Common myeloid progenitor, CD34-positive (primary cell): ENCODE measurements around the gene BBS7.

Experiments used
- CTCF ChIA-PET: fragments of 350-600 bp; sonication (Branson Sonifier 250); formaldehyde crosslinking; loops from one replicate; lab custom pipeline; 2021; ENCODE audit warnings: antibody characterized with exemption; lab: Charles Lee
- POLR2A ChIA-PET: fragments of 350-600 bp; sonication (Branson Sonifier 250); formaldehyde crosslinking; loops from one replicate; lab custom pipeline; 2021; ENCODE audit warnings: antibody characterized with exemption; lab: Charles Lee
- DNase-seq, 3 donors: peaks; one replicate each; pipeline versions ENCODE4 v3.0.0 to v3.0.0-alpha.2; 2013
- H3K27ac ChIP-seq, 2 experiments: 1 replicate in 1 of 2; 2 replicates in 1 of 2; pipeline ENCODE4 v1.7.0; 2013; ENCODE audit warnings: inconsistent platforms in 2 of 2, low read length in 2 of 2, mild to moderate bottlenecking in 2 of 2, low read depth in 1 of 2, moderate library complexity in 1 of 2; ENCODE audit not compliant: severe bottlenecking in 2 of 2, insufficient read depth in 1 of 2, poor library complexity in 1 of 2
- H3K27me3 ChIP-seq, 5 experiments: replicated peaks in 2 of 5; 1 replicate in 3 of 5; 2 replicates in 2 of 5; pipeline versions ENCODE4 v1.6.1 to v1.7.0; 2013; ENCODE audit warnings: low read length in 4 of 5, mild to moderate bottlenecking in 2 of 5, moderate library complexity in 2 of 5, inconsistent platforms in 1 of 5; ENCODE audit not compliant: insufficient read depth in 5 of 5, control insufficient read depth in 4 of 5
- H3K36me3 ChIP-seq, 4 experiments: 1 replicate in 2 of 4; 2 replicates in 2 of 4; pipeline versions ENCODE4 v1.6.1 to v1.7.0; 2013; ENCODE audit warnings: low read length in 3 of 4, control low read depth in 1 of 4, mild to moderate bottlenecking in 1 of 4; ENCODE audit not compliant: control insufficient read depth in 4 of 4, insufficient read depth in 4 of 4
- H3K4me1 ChIP-seq, 4 experiments: 1 replicate in 3 of 4; 2 replicates in 1 of 4; pipeline versions ENCODE4 v1.6.1 to v1.7.1; 2013; ENCODE audit warnings: low read length in 3 of 4, mild to moderate bottlenecking in 3 of 4, control low read depth in 1 of 4, inconsistent platforms in 1 of 4, moderate library complexity in 1 of 4; ENCODE audit not compliant: control insufficient read depth in 4 of 4, insufficient read depth in 4 of 4; ENCODE audit errors: control extremely low read depth in 1 of 4
- H3K4me3 ChIP-seq, 7 experiments: 1 replicate in 4 of 7; 2 replicates in 3 of 7; pipeline versions ENCODE4 v1.5.1 to v1.7.0; 2013; ENCODE audit warnings: mild to moderate bottlenecking in 7 of 7, low read length in 6 of 7, moderate library complexity in 6 of 7, inconsistent platforms in 2 of 7, low read depth in 2 of 7, control low read depth in 1 of 7; ENCODE audit not compliant: insufficient read depth in 4 of 7, control insufficient read depth in 1 of 7; ENCODE audit errors: extremely low read depth in 1 of 7
- H3K9me3 ChIP-seq, 5 experiments: 1 replicate in 4 of 5; 2 replicates in 1 of 5; pipeline versions ENCODE4 v1.6.1 to v1.7.1; 2013; ENCODE audit warnings: low read length in 4 of 5, mild to moderate bottlenecking in 2 of 5, inconsistent platforms in 1 of 5, low read depth in 1 of 5, moderate library complexity in 1 of 5; ENCODE audit not compliant: control insufficient read depth in 4 of 5, insufficient read depth in 2 of 5; ENCODE audit errors: control extremely low read depth in 1 of 5
- WGBS: methylation state at CpG from one replicate; pipeline ENCODE4 v1.1.5; 2013; ENCODE audit not compliant: insufficient coverage; 5-methylcytosine and 5-hydroxymethylcytosine counted together

Gene BBS7

GRCh38 chr4:121814756-121815155, 55.5 kb downstream of the BBS7 start:
- no peak overlapping the region for H3K27ac ChIP-seq
- ChIA-PET CTCF (no interaction called here), POLR2A (no interaction called here)
- no peaks in the 10 kb centered on the region for H3K4me1 ChIP-seq
- no peaks in the 10 kb centered on the region for H3K27me3 ChIP-seq
- 100% methylated on average over 1 of the region's 2 CpGs for WGBS
- peaks cover 21 to 92% (median 53%) of the 10 kb centered on the region in 4 experiments for H3K36me3 ChIP-seq
- no peak for DNase-seq
- no peak overlapping the region for H3K4me3 ChIP-seq
- no peaks in the 10 kb centered on the region for H3K9me3 ChIP-seq

DNA sequence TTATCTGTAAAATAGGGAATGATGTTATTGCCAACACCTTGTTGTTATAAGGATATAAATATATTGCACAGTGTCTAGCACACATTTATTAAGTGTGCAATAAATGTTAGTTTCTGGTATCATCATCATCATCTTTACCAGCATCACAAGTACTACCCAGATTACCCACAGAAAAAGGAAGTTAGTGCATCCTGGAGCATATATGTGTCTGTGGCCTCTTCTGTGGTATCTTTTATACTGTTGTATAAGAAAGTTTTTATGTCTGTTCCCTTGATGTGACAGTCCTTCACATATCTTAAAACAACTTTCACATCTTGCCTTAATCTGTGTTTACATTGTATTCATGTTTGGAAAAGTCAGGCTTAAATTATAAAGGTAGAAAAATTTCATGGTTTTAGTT, 59.2 kb downstream of the BBS7 start:
- H3K36me3 ChIP-seq = peaks cover 27 to 87% (median 54%) of the 10 kb centered on the region in 4 experiments
- CTCF ChIA-PET = no interaction called here

DNA sequence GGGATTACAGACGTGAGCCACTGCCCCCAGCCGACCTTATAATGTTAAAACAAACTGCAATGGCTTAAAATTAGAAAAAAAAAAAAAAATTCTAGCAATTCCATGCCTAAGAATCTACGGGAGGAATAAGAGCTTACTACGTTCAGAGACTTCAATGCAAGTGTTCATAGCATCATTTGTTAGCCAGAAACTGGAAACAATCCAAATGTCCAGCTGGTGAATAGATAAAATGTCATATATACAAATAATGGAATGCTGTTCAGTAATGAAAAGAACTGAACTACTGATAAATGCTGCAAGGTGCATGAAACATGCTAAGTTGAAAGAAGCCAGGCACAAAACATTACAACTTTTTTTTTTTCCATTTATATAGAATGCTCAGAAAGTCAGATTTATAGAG, 63.9 kb downstream of the BBS7 start:
- Histone ChIP-seq H3K36me3 (peaks cover 17 to 73% (median 52%) of the 10 kb centered on the region in 4 experiments), H3K4me3 (no peak overlapping the region), H3K27ac (no peak overlapping the region), H3K9me3 (no peaks in the 10 kb centered on the region), H3K4me1 (peaks cover 0 to 9% (median 6%) of the 10 kb centered on the region in 4 experiments), H3K27me3 (no peaks in the 10 kb centered on the region)
- WGBS = 94% methylated on average over 2 of the region's 4 CpGs
- ChIA-PET POLR2A (no interaction called here), CTCF (interaction anchor here (0.9 kb wide), 1 partner anchor 15 kb away, joined by 5 read pairs; no protein-coding TSS in a partner anchor)
- no peak for DNase-seq

More for the DNA sequence above, 59.2 kb downstream of the BBS7 start:
- POLR2A ChIA-PET = no interaction called here
- H3K27ac ChIP-seq = no peak overlapping the region
- no peak overlapping the region for H3K4me3 ChIP-seq
- no peak for DNase-seq
- no peaks in the 10 kb centered on the region for H3K4me1 ChIP-seq
- H3K9me3 ChIP-seq = no peaks in the 10 kb centered on the region
- H3K27me3 ChIP-seq = no peaks in the 10 kb centered on the region

GRCh38 chr4:121801715-121802075, 68.6 kb downstream of the BBS7 start:
- ChIA-PET CTCF (no interaction called here), POLR2A (interaction anchor here (1.0 kb wide), 1 partner anchor 776 kb away, joined by 4 read pairs; no protein-coding TSS in a partner anchor)
- Histone ChIP-seq H3K4me3 (peak overlapping the region; percentile 95 to 100 (median 98)), H3K9me3 (no peaks in the 10 kb centered on the region), H3K27ac (peak overlapping the region; percentile 81 to 93), H3K36me3 (peaks cover 2 to 33% (median 27%) of the 10 kb centered on the region in 4 experiments), H3K27me3 (no peaks in the 10 kb centered on the region), H3K4me1 (peaks cover 4 to 22% (median 9%) of the 10 kb centered on the region in 4 experiments)
- no peak for DNase-seq
- WGBS = 39% methylated on average over 3 of the region's 4 CpGs

DNA sequence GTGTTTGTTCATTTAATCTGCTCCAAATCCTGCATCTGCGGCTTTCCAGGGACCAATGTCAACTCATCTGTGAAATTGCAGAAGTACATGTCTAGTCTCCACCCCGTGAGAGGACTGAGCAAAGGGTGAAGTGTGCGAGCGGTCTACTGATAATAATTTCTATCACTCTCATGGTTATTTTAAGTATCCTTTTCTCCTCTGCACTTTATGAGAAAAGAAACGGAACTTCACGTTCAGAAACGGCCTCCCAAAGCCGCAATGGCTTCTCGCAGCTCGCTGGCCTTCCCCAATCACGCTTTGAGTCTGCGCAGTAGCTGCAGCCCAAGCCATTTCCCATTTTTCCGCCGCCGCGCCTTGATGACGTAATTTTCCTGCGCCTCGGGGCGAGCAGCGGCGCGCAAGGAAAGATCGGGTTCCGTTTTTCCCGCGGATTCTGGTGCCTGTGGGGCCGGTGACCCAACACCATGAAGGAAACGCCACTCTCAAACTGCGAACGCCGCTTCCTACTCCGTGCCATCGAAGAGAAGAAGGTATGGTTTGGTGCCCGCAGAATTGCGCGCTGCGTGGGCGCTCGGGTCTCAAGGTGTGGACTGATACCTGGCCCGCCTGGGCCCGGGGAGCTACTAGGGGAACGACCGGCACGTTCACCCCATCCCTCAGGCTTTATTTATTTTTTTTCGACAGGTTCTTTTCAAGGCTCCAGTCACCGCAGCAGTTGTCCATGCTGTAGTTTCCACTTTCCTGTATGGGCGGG, 69.1 kb downstream of the BBS7 start, which contains the start of gene EXOSC9:
TSS of gene EXOSC9 (plus strand) at position 363 of the 754 bp plus-strand sequence. CDS start at position 465, 102 bp downstream.
- H3K36me3 ChIP-seq = peaks cover 0 to 28% (median 23%) of the 10 kb centered on the region in 4 experiments
- H3K27ac ChIP-seq = peak within 1 kb of the TSS; percentile 81 to 93
- under 1% methylated on average over 45 of the region's 48 CpGs for WGBS
- ChIA-PET CTCF (no interaction called here), POLR2A (interaction anchor here (1.0 kb wide), 1 partner anchor 777 kb away, joined by 4 read pairs; no protein-coding TSS in a partner anchor)
- H3K4me3 ChIP-seq = peak within 1 kb of the TSS; percentile 95 to 100 (median 98)
- H3K4me1 ChIP-seq = peaks cover 4 to 22% (median 9%) of the 10 kb centered on the region in 4 experiments
- H3K9me3 ChIP-seq = no peaks in the 10 kb centered on the region
- DNase-seq = peak; percentile 96 to 98 (median 96)
- no peaks in the 10 kb centered on the region for H3K27me3 ChIP-seq

DNA sequence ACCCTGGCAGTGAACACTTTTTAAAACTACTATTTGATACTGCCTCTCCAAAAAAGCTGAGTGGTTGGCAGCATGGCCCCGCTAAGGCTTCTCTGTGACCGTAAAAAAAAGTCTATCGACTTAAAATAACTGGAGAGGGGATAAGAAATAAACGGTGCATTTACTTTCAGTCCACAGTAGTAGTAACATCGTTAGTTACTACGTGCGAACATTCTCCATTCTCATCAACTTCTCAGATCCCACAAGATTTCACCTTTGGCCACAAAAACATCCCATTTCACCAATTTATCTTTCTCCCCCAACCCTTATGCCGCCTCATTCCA, 69.7 kb downstream of the BBS7 start:
- ChIA-PET POLR2A (interaction anchor here (0.6 kb wide), 1 partner anchor 355 kb away, joined by 5 read pairs; no protein-coding TSS in a partner anchor), CTCF (no interaction called here)
- DNase-seq = no peak
- Histone ChIP-seq H3K36me3 (peaks cover 0 to 28% (median 18%) of the 10 kb centered on the region in 4 experiments), H3K4me3 (peak overlapping the region; percentile 95 to 100 (median 98)), H3K9me3 (no peaks in the 10 kb centered on the region), H3K27ac (peak overlapping the region; percentile 81 to 93), H3K27me3 (peaks cover 0 to 3% (median 0%) of the 10 kb centered on the region in 5 experiments), H3K4me1 (peaks cover 4 to 22% (median 9%) of the 10 kb centered on the region in 4 experiments)
- 64% methylated on average over 8 of the region's 8 CpGs for WGBS
